Psoas muscle (tissue), 8 donors: ENCODE results near the gene MAS1L. TPM values are rescaled to one million over a fixed set of nuclear protein-coding genes. Genes with fewer than 3 reads are reported as not detected.

Experiments
- ATAC-seq, 4 donors: fragments of 200-7000 bp; cut with Tn5 transposase; one replicate each; pipeline ENCODE4 v1.9.1; 2020; ENCODE audit warnings: moderate library complexity in 3 of 4, mild to moderate bottlenecking in 2 of 4
- DNase-seq, 2 donors: peaks; one replicate each; pipeline ENCODE4 v3.0.0-alpha.2; 2020
- H3K27ac ChIP-seq: fragments of 200-600 bp; one replicate; pipeline ENCODE4 v1.8.0; 2022
- H3K27me3 ChIP-seq, 3 donors: fragments of 200-600 bp in 1 of 3; one replicate each; pipeline versions ENCODE4 v1.6.1 to v1.8.0; 2013 to 2022; ENCODE audit warnings: low read length in 2 of 3, mild to moderate bottlenecking in 2 of 3, moderate library complexity in 1 of 3; ENCODE audit not compliant: insufficient read depth in 3 of 3
- H3K36me3 ChIP-seq, 2 donors: fragments of 200-600 bp in 1 of 2; one replicate each; pipeline versions ENCODE4 v1.6.1 to v1.8.0; 2013 to 2022; ENCODE audit warnings: low read depth in 1 of 2, mild to moderate bottlenecking in 1 of 2, moderate library complexity in 1 of 2; ENCODE audit not compliant: insufficient read depth in 1 of 2
- H3K4me1 ChIP-seq: fragments of 200-600 bp; one replicate; pipeline ENCODE4 v1.8.0; 2022
- H3K4me3 ChIP-seq: fragments of 200-600 bp; one replicate; pipeline ENCODE4 v1.8.0; 2022; ENCODE audit warnings: mild to moderate bottlenecking
- H3K9me3 ChIP-seq: fragments of 200-600 bp; one replicate; pipeline ENCODE4 v1.8.0; 2022
- CTCF ChIP-seq: fragments of 200-600 bp; IDR thresholded peaks from one replicate; pipeline ENCODE4 v1.8.0; 2022; ENCODE audit warnings: antibody characterized with exemption
- WGBS, 3 donors: extraction: QIAGEN DNeasy Blood & Tissue Kit; methylation state at CpG; one replicate each; pipeline versions ENCODE4 v1.1.6 to v1.1.7; 2013; 5-methylcytosine and 5-hydroxymethylcytosine counted together
- intact Hi-C, 2 donors: fragments of 100-400 bp; cut with DNase I; formaldehyde crosslinking; loops; one replicate each; pipeline versions ENCODE4 v1.11.0 to v1.14.2; 2022
- polyA plus RNA-seq, 3 donors: library from polyadenylated mRNA; stranded (reverse); fragments of 200-250 nt; gene quantifications; one replicate each; pipeline ENCODE4 v1.2.3, GENCODE V29; 2013
- total RNA-seq, 4 donors: library from RNA; stranded (reverse); fragmentation: NEBNext Ultra II Directional in 2 of 4; extraction: Animal tissue kit (Norgen Biotek cat#: 25700) in 2 of 4; gene quantifications; one replicate each; pipeline versions ENCODE4 v1.2.1 to v1.2.4, GENCODE V29; 2021 to 2023
- donor health status: healthy with polysubstance abuse.
- donor health status: DM: no; HTN: no; CAD: no; lungs with moderate emphysema.
- donor health status: Bipolar disorder and iron deficiency.
- donor health status: healthy.
- donor health status: DM: yes; HTN: yes; CAD: no.
- donor health status: DM: no; HTN: no; CAD: no.
- donor health status: DM: no; HTN: no; CAD: no.
- donor health status: DM: yes; HTN: yes; CAD: no.

Gene MAS1L
- total and polyA plus RNA-seq, 7 donors = not detected

- intact Hi-C loops = no loop called here
- Histone ChIP-seq H3K4me3 (no peak overlapping the region), H3K27me3 (peaks cover 0 to 4% (median 0%) of the 10 kb centered on the region in 3 donors), H3K9me3 (no peaks in the 10 kb centered on the region), H3K27ac (no peak overlapping the region), H3K4me1 (no peaks in the 10 kb centered on the region), H3K36me3 (no peaks in the 10 kb centered on the region)
- 53 to 77% (median 75%) methylated on average over 1 of the region's 1 CpG for WGBS, 3 donors
- no peak for TF ChIP-seq CTCF
- ATAC-seq (no peak), DNase-seq (no peak)
Observed at GRCh38 chr6:29517245-29517644, 29.5 kb upstream of the MAS1L start.

GRCh38 chr6:29516108-29516507 is 28.4 kb upstream of the MAS1L start:
- 16 to 36% (median 19%) methylated on average over 6 of the region's 6 CpGs for WGBS, 3 donors
- H3K9me3 ChIP-seq = no peaks in the 10 kb centered on the region
- peaks cover 0 to 4% (median 0%) of the 10 kb centered on the region in 3 donors for H3K27me3 ChIP-seq
- DNase-seq (no peak), ATAC-seq (no peak)
- TF ChIP-seq CTCF = no peak
- intact Hi-C loops = no loop called here
- no peaks in the 10 kb centered on the region for H3K4me1 ChIP-seq
- no peak overlapping the region for H3K27ac ChIP-seq
- H3K36me3 ChIP-seq = no peaks in the 10 kb centered on the region
- no peak overlapping the region for H3K4me3 ChIP-seq

DNA sequence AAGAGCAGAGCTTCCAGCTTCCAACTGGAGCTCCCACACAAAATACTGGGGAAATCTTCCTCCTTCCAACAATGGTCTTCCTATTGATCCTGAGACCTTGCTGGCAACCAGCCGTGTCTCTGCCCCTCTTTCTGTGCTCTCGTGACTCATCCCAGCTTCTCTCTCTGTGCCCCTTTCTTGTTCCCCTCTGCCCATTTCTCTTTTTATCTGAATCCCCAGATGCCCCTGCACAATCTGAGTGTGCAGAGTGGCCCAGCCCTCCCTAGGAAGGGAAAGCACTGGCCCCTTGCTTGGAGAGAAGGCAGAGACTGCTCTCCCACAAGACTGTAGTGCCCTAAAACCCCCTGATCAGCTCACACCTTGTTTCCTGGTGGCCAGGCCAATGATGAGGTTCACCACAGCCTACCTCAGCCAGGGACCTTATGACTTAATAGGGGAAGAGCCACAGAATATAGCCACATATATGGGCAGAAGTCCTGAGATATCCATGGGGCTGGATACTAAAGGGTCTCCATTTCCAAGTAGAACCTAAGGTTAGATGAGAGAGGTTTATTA is 23.1 kb upstream of the MAS1L start:
- WGBS, 3 donors = 61 to 76% (median 73%) methylated on average over 2 of the region's 2 CpGs
- ATAC-seq = no peak
- Histone ChIP-seq H3K36me3 (no peaks in the 10 kb centered on the region), H3K4me3 (no peak overlapping the region), H3K27me3 (no peaks in the 10 kb centered on the region), H3K27ac (no peak overlapping the region), H3K4me1 (no peaks in the 10 kb centered on the region), H3K9me3 (no peaks in the 10 kb centered on the region)
- TF ChIP-seq CTCF = no peak
- DNase-seq = no peak
- intact Hi-C loops = no loop called here

- Histone ChIP-seq H3K4me3 (no peak overlapping the region), H3K36me3 (no peaks in the 10 kb centered on the region), H3K27ac (no peak overlapping the region), H3K27me3 (no peaks in the 10 kb centered on the region), H3K4me1 (no peaks in the 10 kb centered on the region), H3K9me3 (no peaks in the 10 kb centered on the region)
- TF ChIP-seq CTCF = no peak
- 34 to 49% (median 39%) methylated on average over 4 of the region's 4 CpGs for WGBS, 3 donors
- intact Hi-C loops = no loop called here
- ATAC-seq = no peak
- no peak for DNase-seq
Observed at GRCh38 chr6:29510202-29510601, 22.4 kb upstream of the MAS1L start.

DNA sequence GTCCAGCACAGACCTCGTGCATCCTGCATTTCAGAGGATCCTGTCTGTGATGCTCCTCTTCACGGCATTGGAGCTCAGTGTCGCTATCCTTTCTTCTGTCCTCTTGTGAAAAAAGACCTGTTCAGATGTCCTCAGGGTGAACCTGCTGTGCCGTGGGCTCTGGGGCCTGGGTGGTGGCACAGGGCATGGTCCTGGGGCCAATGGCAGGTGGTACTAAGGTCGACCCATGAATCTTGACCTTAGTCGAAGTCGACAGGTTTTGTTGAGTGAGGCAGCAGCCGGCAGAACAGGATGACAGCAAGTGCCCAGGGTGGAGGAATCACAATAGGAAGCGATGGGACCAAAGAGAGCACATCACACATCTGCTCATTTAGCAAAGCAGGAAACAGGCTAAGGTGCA is 22.0 kb upstream of the MAS1L start:
- no peaks in the 10 kb centered on the region for H3K9me3 ChIP-seq
- no peaks in the 10 kb centered on the region for H3K4me1 ChIP-seq
- H3K4me3 ChIP-seq = no peak overlapping the region
- intact Hi-C loops = no loop called here
- WGBS, 3 donors = 74 to 77% (median 76%) methylated on average over 9 of the region's 9 CpGs
- no peak overlapping the region for H3K27ac ChIP-seq
- ATAC-seq = no peak
- H3K27me3 ChIP-seq = no peaks in the 10 kb centered on the region
- TF ChIP-seq CTCF = no peak
- DNase-seq = no peak
- no peaks in the 10 kb centered on the region for H3K36me3 ChIP-seq
